ENCODE results near the gene NFKBIE.
A peak's percentile ranks its signal among the peaks of the same experiment; 100 is the strongest.

Gene NFKBIE

DNA sequence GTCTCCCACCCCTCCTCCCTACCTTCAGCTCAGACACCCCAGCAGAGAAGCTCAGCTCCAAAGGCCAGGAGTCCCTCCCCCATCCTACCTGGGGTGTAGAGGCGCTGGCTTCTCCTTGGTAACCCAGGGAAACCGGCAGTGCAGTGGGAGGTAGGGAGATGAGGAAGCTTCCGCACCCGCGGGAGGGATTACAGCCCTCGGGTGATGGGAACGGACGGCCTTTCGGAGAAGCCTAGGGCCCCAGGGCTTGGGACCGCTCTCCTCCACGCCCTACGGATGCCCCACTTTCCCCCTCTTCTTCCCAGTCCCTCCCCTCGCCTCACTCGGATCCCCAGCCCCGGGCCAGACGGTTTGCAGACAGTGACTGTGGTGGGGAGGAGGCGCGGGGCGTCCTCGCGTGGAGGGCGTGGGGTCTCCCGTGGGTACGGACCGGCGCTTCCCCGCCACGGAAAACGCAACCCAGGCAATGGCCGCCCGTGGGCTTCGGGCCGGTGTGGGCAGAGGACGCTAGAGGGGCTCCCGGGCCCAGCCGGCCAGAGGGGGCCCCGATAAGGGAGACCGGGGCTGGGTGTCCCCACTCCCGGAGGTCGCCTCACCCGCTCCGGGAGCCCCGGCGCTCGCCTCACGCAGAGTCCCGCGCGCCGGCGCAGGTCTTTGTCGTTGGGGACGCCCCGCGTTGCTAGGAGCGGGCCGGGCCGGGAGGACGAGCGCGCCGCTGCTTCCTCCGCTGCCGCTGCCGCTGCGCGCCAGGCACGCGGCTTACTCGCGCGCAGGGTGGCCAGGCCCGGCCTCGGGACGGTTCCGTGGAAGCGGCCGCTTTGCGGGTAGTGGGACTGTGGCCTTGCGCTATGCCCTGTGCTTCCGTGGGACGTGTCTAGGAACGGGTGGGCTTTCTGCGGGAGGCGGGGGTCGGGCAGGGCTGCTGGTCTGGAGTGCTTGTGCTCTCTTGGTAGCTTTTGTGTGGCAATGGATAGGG, 32.0 kb upstream of the NFKBIE start:
- no peak for DNase-seq

DNA sequence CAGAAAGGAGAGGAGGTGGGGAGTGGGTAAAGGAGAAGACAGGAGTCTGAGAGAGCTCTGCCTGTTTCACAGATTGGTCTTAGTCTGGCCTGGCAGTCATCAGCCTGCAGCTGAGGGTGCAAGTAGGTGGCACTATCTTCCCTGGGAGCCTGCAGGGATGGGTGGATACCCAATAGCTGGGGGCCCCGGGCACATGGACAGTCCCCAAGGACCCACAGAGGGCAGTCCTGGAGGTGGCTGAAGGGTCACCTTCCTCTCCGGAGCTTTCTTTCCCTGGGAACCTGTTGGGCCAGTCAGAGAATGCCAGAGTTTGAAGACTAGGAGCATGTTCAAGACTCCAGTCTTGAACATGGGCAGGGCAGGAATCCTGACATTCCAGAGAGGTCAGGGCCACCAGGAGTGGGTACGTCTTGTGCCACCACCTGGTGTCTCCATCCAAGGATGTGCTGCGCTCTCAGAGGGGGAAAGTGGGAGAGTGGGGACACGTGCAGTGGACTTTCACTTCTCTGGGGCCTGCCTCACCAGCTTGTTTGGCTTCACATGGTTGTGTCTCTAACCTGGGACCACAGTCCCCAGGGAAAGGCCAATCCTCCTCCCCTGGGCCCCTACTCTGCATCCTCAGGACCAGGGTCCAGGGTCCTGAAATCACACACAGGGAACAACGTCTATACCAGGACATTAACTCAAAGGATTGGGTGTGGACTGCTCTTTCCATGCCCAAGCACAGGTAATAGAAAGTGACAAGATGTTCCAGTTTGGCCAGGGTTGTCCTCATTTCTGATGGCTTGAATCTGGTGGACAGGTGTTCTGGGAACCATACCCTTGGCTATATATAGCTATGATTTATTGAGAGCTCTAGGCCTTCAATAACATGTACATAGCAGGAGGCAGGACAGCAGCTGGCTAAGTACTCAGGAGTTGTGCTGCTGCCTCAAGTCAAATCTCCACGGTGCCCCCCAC, 29.8 kb upstream of the NFKBIE start:
- DNase-seq: no peak

DNA sequence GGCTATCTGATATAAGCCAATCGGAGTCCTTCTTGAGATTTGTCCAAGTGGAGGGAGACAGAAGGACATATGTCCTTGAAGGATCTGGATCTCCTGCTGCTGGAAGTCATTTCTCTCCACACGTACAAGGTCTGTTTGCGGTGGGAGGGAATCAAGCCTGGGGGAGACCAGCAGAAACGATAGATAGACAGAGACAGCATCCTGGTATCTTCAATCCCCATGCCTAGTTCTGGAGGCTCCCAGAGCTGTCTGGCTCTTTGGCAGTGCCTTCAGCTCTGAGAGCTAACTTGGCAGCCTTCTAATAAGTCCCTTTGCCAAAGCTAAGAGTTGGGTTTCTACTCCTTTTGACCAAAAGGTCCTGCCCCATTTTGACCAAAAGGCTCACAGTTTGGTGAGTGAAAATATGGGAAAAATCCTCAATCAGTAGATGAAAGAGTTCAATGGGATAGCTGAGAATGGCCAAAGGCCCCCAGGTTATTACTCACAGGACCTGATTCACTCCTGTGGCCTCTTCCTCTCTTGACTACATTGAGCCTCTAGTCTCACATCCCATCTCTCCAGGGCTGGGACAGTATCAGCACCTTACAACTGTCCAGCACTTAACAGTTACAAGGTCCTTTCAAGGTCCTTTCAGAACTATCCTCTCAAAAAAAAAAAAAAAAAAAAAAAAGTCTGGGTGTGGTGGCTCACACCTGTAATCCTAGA, 27.5 kb upstream of the NFKBIE start:
- no peak for DNase-seq

DNA sequence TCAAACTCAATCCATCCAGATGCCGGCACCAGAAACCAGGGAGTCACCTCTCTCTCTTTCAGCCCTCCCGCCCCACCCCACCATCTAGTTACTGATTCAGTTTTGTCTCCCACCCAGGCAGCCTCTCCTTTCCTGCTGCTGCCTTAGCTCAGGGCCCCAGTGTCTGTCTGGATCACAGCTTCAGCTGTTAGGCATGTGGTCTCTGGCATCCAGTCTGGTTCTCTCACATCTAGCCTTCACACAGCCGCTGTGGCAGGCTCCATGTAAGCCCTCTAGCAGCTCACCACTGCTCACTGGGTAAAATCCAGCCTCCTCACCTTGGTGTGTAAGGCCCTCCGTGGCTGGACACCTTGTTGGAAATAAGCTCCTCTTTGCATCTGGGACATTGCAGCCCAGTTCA, 26.5 kb upstream of the NFKBIE start:
- no peak for DNase-seq

DNA sequence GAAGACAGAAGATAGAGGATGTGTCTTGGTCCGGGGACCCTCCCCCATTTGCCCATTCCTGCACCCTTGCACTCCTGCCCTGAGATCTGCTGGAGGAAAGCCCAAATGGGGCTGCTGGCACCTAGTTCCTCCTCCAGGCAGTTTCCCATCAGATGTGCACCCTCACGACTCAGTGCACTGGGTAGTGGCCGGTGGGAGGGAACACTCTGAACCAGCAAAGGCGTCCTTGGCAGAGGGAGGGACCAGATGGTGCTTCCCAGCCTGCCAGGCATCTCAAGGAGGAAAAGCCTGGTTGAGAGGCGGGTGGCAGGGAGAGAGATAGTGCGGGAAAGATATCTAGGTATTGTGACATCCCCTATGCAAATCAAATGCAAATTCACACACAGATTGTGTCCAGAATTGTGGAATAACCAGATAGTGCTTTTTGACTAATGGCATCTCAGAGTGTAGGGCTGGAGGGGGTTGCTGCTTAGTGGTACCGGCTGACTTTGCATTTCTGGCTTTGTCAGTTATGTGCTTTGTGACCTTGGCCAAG, 24.4 kb upstream of the NFKBIE start:
- DNase-seq: peak; percentile 16

DNA sequence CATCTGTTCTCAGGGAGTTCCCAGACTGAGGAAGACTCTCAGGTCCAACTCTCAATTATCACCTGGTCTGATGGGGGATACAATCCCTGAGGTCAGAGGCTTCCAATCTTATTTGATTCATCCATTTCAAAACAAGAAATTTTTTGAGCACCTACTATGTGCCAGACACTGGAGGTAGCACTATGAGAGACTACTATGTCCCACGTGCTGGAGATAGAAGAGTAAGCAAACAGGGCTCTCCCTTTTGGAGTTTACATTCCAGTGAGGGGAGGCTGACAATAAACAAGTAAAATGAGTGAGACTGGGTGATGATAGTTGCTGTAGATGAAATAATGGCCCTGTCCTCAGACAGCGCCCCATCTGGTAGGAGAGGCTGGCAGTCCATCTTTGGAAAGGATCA, 21.4 kb upstream of the NFKBIE start:
- DNase-seq: no peak

DNA sequence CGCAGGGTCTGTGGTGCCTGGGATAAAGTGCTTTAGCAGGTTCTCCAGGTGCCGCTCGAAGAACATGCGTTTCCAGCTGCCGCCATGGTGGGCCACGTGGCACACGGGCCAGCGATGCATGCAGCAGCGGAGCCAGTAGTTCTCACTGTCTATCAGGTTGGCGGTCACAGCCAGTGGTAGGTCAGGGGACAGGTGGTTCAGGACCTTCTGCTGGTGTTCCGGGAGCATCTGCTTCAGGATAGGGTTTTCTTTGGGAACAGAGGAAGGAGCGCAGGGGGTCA, 20.9 kb upstream of the NFKBIE start:
- DNase-seq: no peak

DNA sequence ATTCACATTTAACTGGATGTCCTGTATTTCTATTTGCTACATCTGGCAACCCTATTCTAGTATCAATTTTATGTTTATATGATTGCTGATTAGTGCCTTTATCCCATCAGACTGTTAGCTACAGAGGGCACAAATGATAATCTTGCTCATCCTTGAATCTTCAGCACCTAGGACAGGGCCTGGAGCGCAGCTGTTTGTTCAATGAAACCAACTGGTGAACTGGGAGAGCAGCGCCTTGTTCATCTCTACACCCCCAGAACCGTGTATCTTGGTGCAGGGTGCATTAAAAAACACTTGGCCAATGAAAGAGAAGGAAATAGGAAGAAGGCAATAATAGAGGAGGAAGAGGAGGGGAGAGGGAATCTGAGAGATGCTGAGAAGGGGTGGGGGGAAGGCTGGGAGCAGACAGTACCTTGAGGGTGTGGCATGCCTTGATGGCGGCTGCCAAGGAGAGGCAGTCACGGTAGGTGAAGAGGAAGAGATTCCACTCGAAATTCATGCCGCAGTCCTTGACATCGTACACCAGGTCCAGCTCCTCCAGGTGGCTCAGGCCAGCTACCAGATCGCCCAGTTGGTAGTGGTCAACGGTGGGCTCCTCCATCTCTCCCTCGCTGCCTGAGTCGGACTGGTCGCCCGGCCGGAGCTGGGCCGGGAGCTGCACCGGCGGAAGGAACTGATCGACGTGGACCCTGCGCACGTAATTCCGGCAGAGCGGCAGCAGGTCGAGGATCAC, 20.4 kb upstream of the NFKBIE start:
- no peak for DNase-seq

DNA sequence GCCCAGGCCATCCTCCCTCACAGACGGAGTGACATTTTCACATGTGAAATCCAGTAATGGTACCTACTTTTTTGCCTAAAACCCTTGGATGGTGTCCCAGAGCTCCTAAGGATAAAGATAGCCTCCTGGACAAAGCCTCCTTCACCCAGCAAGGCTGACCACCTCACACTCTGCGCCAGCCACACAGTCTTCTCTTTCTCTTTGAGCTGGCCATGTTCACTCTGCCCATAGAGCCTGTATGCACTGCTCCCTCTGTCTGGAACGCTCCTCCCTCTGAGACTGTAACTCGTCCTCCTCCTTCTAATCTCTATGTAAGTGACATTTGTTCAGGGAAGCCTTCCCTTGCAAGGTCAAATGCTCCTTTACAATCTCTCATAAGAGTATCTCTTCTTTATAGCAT, 19.5 kb upstream of the NFKBIE start:
- DNase-seq: no peak

DNA sequence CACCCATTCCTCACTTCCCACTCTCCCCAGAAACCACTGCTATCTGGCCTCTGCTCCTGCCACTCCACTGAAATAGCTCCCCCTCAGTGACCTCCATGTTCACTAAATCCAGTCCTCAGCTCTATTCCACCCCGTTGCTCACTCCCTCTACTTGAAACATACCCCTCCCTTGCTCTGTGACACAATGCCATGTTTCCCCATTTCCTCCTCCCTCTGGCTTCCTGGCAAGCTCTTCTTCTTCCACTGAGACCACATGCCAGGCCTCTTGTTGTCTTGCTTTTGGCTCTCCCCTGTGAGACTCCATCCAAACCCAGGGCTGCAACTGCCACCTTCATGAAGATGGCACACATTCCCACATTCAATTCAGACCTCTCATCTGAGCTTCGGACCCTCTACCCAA, 18.8 kb upstream of the NFKBIE start:
- no peak for DNase-seq

DNA sequence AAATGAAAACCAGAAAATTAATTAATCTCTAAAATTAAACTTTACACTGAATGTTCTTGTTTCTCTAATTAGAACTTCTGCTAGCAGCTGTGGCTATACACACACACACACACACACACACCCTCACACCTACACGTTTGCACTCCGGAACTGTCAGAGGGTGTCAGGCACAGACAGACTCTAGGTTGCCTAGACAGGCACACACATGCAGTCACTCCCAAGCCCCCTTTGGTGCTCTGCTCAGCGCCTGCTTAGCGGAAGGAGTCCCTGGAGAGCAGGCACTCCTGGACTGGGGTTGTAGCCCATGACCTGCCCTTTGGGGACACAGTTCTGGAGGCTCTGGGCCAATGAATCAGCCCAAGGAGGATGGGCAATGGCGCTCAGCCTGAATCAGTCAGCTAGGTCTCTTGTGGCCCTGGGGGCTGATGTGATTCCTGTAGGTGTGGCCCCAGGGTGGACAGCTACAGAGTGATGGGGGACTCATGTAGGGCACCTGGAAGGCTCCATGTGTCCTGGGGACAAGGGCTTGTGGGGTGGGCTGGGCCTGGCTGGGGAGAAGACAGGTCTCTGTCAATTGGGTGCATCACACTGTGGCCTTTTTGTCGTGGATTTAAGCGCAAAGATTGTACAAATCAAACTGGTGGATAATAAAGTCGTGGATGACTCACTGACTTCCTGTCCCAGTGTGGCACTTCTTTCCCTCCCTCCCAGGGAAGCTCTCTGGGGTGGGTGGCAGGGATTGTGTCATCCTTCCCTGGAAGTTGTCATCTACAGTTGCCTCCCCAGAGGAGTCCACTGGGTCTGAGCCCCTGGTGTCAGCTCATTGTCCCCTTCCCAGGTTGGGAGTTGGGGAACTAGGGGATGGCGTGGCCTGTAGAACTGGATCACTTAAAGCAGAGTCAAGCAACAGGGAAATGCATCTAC, 13.7 kb upstream of the NFKBIE start:
- peak; percentile 3 for DNase-seq

DNA sequence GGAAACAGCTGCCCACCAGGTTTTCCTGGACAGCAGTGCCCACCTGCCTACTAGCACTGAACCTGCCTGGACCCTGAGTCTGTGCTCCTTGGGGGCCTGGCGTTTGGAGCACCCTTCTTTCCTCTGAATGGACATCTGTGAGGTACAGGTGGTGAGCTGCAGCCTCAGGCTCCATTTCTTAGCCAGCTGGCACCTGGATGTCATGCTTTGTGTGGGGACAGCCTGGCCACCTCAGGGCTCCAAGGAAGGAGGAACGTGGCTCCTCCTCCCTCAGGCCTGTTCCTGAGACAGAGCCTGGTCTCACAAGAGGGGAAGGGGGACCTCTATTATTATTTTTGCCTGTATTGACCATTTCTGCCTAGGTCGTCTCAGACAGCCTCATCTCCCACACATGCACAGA, 13.0 kb upstream of the NFKBIE start:
- DNase-seq: peak; percentile 8

DNA sequence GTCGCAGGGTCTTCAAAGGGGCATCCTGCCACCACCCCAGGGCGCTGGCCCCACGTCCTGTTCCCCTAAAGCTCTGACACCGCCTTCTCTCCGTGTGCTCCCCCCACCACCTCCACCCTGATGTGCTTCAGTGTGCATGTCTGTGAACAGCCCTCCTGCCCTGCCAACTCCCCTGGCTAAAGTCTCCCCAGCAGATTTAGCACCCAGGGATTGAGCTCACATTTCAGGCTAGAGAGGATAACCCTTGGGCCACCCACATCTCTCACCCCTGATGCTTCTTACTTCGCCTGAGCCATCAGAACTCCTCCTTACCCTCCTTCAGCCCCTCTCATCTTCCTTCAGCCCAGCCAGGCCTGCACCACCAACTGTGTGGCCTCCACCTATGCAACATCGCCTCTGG, 12.4 kb upstream of the NFKBIE start:
- DNase-seq: peak; percentile 3

DNA sequence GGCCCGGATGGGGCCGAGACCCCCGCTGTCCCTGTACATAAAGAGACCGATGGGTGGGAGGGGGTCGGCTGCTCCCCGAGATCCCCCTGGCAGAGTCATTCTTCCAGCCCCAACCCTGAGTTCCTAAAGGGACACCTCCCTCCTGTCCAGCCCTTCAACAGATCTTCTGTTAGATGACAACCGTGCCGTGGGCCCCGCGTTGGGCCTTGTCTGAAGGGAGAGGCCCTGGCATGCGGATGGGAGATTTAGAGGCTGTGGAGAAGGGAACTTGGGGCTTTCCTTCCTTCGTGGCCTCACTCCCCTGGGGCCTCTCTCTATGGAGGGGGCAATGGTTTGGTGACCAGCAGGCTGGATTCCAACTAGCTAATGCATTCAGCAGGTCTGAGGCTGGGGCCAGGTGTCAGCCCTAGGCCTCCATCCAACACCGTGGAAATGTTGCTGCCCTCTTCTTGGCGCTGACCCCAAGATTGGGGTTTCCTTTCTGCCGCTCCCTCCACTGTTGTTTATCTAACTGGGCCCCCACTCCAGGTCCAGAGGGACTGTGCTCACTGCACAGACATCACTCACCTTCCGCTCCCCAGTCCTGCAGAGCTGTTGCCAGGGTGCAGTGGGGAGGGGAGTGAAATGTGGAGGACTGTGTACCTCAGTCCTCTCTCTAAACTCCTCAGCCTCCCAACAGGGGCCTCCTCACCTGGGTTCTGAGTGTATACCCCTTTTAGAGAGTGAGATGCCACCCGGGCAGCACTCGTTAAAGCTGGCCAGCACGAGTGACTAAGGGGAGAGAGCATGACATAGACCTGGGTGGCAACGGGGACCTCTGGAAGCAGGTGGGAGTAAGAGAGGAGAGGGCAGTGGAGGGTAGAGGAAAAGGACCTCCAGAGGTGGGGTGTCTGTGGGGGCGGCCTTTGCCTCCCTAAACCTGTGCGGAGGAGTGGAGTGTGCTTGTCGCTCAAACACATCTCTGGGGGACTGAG, 11.6 kb upstream of the NFKBIE start:
- peak; percentile 19 for DNase-seq

DNA sequence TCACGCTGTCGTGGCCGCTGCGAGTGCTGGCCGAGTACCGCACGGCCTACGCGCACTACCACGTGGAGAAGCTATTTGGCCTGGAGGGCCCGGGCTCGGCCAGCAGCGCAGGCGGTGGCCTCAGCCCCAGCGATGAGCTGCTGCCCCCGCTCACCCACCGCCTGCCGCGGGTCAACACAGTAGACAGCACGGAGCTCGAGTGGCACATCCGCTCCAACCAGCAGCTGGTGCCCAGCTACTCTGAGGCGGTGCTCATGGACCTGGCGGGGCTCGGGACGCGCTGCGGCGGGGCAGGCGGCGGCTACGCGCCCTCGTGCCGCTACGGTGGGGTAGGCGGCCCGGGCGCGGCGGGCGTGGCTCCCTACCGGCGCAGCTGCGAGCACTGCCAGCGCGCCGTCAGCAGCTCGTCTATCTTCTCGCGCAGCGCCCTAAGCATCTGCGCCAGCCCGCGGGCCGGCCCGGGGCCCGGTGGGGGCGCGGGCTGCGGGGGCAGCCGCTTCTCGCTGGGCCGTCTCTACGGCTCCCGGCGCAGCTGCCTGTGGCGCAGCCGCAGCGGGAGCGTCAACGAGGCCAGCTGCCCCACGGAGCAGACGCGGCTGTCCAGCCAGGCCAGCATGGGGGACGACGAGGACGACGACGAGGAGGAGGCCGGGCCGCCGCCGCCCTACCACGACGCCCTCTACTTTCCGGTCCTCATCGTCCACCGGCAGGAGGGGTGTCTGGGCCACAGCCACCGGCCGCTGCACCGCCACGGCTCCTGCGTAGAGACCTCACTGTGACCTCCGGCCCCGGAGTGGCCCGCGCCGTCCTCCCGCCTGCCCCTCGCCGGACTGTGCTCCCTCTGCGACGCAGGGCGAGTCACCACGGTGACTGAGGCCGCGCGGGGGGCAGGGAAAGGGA, 10.6 kb upstream of the NFKBIE start:
- peak; percentile 44 for DNase-seq

DNA sequence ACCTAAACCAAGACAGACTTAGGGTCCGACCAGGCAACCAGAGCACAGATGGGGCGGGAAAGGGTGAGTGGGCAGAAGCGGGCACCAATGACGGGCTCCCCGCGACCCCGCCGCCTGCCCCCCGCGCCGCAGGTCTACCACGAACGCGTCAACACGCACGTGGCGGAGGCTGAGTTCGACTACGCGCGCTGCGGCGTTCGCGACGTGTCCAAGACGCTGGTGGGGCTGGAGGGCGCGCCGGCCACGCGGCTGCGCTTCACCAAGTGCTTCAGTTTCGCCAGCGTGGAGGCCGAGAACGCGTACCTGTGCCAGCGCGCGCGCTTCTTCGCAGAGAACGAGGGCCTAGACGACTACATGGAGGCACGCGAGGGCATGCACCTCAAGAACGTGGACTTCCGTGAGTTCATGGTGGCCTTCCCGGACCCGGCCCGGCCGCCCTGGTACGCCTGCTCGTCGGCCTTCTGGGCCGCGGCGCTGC, 10.0 kb upstream of the NFKBIE start:
- DNase-seq: no peak

DNA sequence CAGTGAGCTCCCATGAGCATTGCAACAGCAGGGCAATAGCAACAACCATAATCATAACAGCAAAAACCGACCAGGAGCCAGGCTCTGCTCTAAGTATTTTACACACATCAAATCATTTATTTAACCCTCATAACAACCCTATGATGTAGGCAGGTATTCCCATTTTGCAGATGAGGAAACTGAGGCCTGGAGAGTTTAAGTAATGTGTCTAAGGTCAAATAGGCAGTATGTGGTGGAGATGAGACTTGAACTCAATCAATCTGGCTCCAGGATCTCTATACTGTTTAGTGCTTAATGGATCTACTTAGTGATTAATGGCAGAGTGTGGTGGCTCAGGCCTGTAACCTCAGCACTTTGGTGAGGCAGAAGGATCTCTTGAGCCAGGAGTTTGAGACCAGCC, 8.3 kb upstream of the NFKBIE start:
- no peak for DNase-seq

DNA sequence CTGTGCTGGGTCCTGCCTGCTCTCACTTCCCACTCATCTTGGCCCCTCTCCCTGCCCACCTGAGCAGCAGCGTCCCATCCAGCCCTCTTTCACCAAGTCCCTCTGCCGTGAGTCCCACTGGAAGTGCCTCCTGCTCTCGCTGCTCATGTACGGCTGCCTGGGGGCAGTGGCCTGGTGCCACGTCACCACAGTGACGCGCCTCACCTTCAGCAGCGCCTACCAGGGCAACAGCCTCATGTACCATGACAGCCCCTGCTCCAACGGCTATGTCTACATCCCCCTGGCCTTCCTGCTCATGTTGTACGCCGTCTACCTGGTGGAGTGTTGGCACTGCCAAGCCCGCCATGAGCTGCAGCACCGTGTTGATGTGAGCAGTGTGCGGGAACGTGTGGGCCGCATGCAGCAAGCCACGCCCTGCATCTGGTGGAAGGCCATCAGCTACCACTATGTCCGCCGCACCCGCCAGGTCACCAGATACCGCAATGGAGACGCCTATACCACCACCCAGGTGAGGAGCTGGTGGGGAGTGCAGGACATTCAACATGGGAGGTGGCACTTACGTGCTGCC, 7.7 kb upstream of the NFKBIE start:
- no peak for DNase-seq
